HG02870 (cell line): Measurements from ENCODE around the gene AHCYL2.
"Not testable (repeated sequence)": the region's sequence is repeated elsewhere in the genome, so short reads cannot be mapped to it uniquely, and the experiment has no call there.

Experiments
- ATAC-seq: cut with Tn5 transposase; IDR thresholded peaks from one replicate; pipeline ENCODE4 v1.9.1; 2021; ENCODE audit warnings: mild to moderate bottlenecking, moderate library complexity; ENCODE audit not compliant: unreplicated experiment

Gene AHCYL2

DNA sequence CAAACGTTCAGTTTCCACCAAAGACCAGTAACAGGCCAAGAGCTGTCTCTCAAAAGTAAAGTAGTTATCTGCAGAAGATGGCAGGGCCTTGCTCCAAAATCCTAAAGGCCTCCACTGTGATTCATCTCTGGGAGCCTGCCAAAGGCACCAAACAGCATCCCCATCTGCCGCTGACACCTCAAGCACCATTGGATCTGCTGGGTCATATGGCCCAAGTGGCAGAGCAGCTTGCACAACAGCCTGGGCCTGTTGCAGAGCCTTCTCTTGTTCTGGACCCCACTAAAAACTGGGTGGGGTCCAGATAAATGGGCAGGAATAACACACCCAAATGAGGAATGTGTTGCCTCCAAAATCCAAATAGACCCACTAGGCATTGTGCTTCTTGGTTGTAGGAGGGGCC is 222.1 kb downstream of the AHCYL2 start:
- not testable (repeated sequence) for ATAC-seq

DNA sequence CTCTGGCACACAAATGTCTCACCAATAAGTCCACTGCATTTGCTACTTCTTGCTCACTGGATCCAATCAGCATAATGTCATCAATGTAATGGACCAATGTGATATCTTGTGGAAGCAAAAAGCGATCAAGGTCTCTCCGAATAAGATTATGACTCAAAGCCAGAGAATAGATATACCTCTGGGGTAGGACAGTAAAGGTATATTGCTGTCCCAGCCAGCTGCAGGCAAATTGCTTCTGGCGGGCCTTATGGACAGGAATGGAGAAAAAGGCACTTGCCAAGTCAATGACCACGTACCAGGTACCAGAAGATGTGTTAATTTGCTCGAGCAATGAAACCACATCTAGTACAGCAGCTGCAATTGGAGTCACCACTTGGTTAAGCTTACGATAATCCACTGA is 222.6 kb downstream of the AHCYL2 start:
- ATAC-seq, result not testable (repeated sequence)

DNA sequence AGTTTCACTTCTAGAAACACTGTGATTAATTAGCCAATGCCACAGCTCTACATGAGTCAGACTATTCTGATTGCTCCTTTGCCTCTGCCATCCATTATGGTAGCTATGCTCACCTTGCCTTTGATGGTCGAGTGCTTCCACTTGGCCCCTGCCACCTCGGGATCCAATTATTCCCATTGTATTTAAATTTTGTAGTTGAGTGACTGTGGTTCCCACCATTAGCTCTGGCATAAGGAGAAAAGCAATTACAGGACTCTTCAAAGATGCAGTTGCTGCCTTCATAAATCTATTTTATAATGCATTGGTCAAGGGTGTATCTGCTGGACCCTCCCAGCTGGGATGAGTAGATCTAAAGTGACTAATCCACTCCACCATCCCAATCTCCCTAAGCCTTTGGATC is 223.8 kb downstream of the AHCYL2 start:
- not testable (repeated sequence) for ATAC-seq

DNA sequence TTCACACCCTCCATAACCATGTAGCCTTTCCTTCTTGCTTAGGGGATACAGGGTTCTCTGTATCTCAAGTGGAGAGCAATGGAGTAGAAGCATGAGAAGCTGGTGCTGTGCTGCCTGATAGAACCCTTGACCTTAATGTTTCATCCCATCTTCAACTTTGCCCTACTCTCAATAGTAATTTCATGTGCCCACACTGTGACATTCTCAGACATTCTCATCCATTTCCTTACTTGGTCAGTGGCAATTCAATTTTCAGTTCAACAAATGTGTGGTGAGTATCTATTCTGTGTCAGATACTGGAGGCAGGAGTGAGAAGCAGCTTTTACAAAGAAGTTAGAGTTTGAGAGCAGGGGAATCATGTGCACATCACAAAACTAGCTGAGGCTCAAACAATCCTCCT is 225.5 kb downstream of the AHCYL2 start:
- ATAC-seq, result no peak

DNA sequence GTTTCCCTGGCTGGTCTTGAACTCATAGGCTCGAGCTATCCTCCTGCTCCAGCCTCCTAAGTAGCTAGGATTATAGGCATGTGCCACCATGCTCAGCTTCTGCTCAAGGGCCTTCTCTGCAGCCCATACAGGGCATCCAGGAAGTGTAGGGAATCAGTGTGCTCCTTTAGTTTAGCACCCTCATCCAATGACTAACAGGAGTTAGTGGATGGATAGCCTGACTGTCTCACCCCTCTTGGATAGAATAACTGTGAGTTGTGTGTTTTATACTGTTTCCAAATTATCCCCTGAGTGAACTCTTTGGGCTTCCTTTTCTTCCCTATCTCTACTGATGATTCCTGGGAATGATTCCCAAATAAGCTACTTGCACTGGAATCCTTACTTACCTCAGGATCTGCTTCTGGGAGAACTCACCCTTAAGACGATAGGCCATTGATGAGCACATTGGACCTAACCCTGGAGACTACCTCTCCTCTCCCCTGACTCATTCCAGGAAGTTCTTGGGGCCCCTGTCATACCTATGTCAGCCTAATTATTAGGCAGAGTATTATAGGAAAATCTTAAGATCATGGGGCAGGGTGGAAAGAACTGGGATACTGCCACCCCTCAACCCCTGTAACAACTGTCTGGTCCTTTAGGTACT is 227.9 kb downstream of the AHCYL2 start:
- no peak for ATAC-seq

DNA sequence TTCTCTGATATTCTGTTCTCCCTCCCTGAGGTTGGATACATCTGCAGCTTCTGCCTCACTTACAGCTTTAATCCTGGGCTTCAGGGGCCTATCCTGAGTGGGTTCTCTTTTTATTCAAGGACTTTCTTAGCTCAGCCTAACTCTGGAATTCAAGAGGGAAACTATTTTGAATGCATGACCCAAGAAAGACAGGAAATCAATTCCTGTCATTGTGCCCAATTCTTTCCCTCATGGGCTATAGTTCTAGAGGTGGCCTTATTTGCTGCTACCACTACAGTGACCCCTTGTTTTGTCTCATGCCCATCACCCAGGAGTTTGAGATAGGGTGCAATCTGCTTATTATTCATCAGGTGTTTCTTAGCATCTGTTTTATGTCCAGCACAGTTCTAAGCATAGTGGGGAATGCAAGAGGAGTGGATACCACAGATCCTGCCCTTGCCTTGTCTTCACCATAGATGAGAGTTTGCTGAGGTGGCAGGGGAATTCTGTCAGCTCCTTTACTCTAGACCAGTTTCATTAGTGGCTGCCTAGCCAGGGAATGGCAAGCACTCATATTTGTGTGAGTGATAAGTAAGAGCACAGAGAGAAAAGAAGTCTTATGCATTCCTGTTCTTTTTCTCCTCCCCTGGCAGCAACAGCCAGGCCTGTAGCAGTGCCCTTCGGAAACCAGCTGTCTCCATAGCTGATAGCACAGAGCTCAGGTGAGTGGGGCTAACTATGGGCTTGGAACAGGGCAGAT is 228.8 kb downstream of the AHCYL2 start:
- no peak for ATAC-seq

DNA sequence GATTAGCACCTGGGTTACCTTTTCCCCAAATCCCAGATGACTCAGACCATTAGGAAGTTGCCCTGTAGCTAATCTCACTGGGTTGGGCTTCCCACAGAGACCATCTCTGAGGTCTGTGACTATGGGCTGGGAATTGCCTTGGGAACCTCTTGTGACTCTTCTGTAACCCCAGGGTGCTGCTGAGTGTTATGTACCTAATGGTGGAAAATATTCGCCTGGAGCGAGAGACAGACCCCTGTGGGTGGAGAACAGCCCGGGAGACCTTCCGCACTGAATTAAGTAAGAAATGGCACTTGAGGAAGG is 229.4 kb downstream of the AHCYL2 start:
- ATAC-seq, result no peak

DNA sequence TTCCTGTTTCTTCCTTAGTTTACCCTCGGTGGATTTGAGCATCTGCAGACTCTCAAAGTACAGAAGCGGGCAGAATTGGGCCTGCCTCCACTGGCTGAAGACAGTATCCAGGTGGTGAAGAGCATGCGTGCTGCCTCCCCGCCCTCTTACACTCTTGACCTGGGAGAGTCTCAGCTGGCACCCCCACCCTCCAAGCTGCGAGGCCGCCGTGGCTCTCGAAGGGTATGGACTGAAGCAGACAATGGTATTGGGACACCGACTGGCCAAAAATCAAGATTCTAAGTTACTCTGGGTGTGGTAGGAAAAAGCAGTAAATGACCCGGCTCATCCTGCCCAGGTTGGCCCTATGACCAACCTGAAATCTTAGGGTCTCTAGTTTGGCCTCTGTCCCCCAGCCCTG is 231.6 kb downstream of the AHCYL2 start:
- ATAC-seq, result no peak

DNA sequence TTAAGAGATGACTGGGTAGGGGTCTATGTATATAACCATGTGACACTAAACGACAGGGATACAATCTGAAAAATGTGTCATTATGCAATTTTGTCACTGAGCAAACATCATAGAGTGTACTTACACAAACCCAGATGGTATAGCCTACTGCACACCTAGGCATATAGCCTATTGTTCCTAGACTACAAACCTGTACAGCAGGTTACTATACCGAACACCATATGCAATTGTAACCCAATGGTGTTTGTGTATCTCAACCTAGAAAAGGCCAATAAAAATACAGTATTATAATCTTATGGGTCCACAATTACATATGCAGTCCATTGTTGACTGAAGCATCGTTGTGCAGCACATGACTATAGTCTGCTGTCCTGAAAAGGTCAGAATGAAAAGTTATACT is 232.3 kb downstream of the AHCYL2 start:
- ATAC-seq, result no peak

DNA sequence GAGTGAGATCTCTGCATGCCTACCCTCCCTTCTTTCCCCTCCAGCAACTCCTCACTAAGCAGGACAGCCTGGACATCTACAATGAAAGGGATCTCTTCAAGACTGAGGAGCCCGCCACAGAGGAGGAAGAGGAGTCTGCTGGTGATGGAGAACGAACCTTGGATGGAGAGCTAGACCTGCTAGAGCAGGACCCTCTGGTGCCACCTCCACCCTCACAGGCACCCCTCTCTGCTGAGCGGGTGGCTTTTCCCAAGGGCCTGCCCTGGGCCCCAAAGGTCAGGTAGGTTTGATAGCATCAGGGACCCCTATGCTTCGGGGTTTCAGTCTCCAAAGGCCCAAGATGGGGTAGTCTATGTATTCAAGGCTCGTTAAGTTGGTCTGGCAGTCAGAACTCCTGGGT is 233.3 kb downstream of the AHCYL2 start:
- no peak for ATAC-seq

DNA sequence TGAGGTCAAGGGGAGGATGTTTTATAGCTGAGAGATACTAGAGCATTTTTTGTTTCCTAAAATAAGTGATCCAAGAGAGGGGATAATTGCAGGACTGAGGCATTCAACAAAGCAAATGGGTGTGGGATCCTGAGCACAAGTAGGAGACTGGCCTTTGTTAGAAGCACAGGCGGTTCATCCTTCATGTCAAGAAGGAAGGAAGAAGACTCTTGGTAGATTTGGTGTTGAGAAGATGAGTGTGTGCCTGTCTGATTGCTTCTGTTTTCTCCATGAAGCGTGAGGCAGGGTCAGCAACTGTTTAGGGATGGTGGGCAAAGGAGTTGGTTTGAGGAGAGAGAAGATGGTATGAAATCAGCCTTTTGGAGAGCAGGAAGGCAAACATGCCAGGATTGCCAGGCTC is 237.0 kb downstream of the AHCYL2 start:
- no peak for ATAC-seq

DNA sequence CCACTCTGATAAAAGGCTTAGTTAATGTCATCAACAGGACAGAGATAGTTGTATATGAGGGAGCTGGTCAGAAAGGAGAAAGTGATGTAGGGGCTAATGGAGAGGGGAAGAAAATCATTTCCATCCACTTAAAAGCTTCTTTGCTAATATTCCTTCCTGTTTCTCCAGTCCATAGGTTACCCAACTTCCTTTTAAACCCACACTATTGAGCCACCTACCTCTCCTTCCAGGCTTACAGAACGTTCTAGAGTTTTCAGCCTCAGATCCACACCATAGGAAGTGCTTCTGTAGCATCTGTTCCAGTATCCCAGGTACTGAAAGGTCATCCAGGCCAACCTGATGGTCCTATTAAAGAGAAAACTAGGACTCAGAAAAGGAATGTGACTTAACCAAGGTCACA is 237.6 kb downstream of the AHCYL2 start:
- no peak for ATAC-seq

DNA sequence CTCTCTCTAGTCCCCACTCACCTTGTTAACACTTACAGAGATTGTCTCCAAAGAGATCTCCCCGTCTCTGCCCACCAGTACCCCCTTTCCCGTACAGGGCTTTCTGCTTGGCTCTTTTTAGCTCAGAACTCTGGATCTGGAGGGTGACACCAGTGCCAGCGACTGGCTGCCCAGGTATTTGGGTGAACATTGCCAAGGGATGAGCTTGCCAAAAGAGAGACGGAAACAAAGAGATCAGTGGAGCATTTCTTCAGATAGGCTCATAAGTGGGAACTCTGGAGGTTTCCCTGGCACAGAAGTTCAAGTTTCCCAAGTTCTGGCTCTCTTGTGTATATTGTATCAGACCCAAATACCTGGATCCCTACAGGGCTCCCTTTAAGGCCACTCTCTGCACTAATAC is 239.4 kb downstream of the AHCYL2 start:
- no peak for ATAC-seq

DNA sequence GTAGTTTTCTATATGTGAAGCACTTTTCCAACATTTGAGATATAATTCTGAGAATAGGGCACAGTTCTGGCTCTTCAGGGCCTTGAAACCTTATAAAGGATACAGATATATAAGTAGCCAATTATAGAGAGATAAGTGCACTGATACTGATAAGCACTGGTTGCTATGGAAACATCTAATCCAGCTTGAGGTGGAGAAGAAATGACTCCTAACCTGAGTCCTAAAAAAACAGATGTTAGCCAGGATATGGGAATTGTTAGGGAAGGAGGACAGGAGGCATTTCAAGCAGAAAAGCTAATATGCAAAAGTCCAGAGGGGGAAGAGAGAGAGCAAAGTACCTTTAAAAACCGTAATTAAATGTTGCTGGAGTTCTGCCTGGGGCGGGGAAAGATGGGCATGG is 240.2 kb downstream of the AHCYL2 start:
- ATAC-seq, result no peak

DNA sequence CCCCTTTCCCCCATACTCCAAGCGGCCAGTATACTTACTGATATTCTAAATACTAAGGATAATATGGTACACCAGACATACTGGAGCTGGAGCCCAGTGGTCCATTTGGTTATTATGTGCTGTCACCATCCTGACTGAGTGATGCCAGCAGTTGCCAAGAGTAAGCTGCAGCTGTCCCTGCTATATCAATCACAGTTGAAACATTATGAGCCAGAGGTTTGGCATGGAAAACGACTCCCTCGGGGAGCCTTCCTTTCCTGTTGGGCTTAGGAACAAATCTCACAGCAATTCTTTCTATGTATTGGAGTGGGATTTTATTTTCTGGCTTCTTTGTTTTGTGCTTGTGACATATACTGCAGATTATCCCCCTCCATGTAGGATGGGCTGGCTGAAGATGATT is 242.0 kb downstream of the AHCYL2 start:
- no peak for ATAC-seq

DNA sequence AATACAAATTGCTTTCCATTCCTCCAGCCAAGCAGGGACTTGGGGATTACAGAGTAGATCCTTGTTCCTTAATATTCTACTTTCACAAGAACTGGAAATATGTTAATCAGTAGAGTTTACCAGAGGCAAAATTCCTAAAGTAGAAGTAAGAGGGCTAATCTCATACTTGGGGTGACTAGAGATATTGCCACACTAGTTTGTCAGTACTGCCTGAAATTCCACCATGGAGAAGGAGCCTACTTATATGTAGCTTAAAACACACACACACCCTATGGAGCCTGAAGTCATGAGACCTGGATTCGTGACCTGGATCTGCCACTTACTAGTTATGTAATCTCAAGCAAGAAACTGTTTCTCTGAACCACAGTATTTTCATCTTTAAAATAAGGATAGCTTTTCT is 243.3 kb downstream of the AHCYL2 start:
- ATAC-seq, result no peak

DNA sequence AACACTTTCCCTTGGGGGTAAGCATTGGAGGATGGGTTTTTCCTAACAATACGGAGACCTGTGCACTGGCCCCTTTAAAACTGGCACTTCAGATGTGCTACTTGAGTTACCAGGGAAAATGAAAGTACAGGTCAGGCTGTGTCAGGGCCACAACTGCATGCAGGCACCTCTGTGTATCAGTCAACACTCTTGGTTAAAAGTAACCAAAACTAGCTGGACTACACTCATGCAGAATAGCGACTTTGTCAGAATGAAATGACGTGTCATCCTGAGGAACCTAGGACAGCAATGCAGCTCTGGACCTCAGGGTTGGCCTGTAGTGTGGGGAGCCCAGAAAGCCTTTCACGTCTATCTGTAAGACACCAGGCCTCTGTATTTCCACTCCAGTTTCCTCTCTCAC is 243.7 kb downstream of the AHCYL2 start:
- no peak for ATAC-seq

DNA sequence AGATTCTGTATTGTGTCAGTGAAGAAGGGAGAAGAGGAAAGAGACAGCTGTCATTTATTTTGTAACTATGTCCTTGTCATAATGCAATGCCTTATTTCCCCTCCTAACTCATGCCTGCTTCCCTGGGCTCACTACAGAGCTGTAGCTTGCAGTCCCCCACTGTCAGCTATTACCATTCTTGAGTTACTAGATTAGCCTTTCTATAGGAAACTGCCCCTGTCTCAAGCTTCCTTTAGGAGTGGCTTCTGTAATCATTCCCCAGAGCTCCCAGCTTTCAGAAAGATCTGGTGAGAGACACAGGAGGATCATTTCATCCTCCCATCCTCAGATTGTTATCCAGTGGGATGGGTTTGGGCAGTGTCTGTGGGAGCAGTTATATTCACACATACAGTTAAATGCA is 245.1 kb downstream of the AHCYL2 start:
- ATAC-seq, result no peak

DNA sequence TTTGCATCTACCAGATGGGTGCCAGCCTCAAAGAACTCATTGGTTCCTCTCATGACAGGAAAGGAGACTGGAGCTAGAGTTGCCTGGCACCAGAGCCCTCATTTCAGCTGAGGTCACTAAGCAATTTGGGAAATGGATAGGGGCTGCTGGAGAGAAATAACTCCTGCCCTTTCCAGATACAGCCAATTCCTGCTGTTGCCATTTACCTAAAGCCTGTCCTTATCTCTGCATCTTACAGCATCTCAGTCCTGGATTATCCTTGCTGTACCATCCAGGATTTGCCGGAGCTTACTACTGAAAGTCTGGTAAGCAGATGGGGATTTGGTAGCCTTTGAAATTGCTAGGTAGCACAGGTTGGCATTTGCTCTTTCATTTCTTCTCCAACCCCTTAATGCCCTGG is 245.6 kb downstream of the AHCYL2 start:
- ATAC-seq, result no peak

DNA sequence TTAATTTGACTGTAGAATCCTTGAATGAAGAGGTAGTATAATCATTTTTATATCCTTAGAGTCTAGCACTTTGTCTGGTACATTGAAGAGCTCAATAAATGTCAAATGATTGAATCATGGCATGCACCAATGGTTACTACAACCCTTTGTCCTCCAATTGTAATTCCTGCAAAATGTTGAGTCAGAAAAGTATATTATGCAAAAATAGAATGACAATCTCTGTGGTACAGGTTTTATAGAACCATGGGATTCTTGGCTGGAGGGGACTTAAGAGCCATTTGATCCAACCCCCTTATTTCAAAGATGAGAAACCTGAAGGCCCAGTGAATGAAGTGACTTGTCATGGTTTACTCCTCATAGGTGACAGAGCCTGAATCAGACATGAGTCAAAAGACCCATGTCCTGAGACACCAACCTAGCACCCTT is 246.6 kb downstream of the AHCYL2 start:
- ATAC-seq, result no peak

DNA sequence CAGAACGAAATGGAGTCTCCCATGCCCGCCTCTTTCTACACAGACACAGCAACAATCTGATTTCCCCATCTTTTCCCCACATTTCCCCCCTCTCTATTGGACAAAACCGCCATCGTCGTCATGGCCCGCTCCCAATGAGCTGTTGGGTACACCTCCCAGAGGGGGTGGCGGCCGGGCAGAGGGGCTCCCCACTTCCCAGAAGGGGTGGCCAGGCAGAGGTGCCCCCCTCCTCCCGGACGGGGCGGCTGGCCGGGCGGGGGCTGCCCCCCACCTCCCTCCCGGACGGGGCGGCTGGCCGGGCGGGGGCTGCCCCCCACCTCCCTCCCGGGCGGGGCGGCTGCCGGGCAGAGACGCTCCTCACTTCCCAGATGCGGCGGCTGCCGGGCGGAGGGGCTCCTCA is 251.1 kb downstream of the AHCYL2 start:
- ATAC-seq, result not testable (repeated sequence)

DNA sequence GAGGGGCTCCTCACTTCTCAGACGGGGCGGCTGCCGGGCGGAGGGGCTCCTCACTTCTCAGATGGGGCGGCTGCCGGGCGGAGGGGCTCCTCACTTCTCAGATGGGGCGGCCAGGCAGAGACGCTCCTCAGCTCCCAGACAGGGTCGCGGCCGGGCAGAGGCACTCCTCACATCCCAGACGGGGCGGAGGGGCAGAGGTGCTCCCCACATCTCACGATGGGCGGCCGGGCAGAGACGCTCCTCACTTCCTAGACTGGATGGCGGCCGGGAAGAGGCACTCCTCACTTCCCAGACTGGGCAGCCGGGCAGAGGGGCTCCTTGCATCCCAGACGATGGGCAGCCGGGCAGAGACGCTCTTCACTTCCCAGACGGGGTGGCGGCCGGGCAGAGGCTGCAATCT is 251.6 kb downstream of the AHCYL2 start:
- ATAC-seq, result not testable (repeated sequence)
